ENCODE results near the gene ENTREP3.

ENTREP3 gene

DNA sequence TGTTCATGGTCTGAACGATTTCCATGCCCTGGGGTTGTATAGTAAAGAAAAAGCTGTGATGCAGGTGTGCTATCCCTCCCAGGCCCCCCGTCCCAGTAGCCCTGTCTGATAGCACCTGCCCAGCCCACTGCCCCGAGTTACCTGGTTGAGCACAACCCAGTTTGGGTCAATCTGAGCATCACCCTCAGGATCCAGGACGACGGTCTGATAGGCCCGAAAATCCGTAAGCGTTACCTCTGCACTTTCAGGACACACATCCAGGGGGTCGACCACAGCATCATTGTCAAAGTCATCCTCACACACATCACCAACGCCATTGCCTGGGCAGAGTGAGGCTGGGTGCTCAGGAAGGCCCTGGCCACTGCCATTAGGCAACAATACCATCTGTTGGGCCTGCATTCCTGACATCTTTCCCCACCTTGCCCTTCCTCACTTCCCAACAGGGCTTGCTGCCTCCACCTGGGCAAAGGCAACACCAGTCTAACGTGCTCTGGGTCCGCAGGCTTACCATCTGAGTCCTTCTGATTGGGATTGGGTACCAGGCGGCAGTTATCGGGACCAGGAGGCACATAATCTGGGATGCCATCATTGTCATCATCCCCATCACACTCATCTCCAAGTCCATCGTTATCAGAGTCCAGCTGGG lies 57.3 kb downstream of the ENTREP3 start:
- DNase-seq = no peak

Data from NCI-H2171 (cell line).